Dermis microvascular lymphatic vessel endothelial cell (primary cell): ENCODE results near the gene NME2. TPM values are rescaled to one million over a fixed set of nuclear protein-coding genes. Genes with fewer than 3 reads are reported as not detected.
"Not testable (repeated sequence)": the region's sequence is repeated elsewhere in the genome, so short reads cannot be mapped to it uniquely, and the experiment has no call there.

Experiments
- DNase-seq, 2 donors: peaks; one replicate each; pipeline versions ENCODE4 v3.0.0 to v3.0.0-alpha.2; 2010; ENCODE audit warnings: low read depth in 2 of 2
- total RNA-seq: library from RNA; depleted of rRNA; stranded (reverse); fragments of >200 nt; gene quantifications from 2 replicates; pipeline ENCODE4 v1.2.1, GENCODE V29; 2014

The NME2 gene
- 526 and 711 TPM in 2 replicates for total RNA-seq

- DNase-seq, result peak; percentile 50 to 86
These were observed at the start of gene NME2 for GRCh38 chr17:51166198-51166986. TSS of gene NME2 (plus strand) at chr17:51166411. CDS start at chr17:51166831, 420 bp downstream.

GRCh38 chr17:51118330-51119195 is 47.6 kb upstream of the NME2 start:
- DNase-seq, result peak; percentile 63

GRCh38 chr17:51119415-51120356 is 46.5 kb upstream of the NME2 start:
- DNase-seq, result peak in 1 of 2 donors; percentile 67

- peak in 1 of 2 donors; percentile 48 for DNase-seq
These were observed 45.9 kb upstream of the NME2 start for GRCh38 chr17:51120357-51120738.

GRCh38 chr17:51120739-51121619 is 45.2 kb upstream of the NME2 start, which contains the start of gene SPAG9:
TSS of gene SPAG9 (minus strand) at chr17:51120868. CDS start at chr17:51120656, 212 bp downstream.
- DNase-seq, result peak; percentile 89 to 98

GRCh38 chr17:51121620-51122472 is 44.4 kb upstream of the NME2 start:
- DNase-seq, result peak; percentile 91 to 98

- DNase-seq, result not testable (repeated sequence)
These were observed 43.6 kb upstream of the NME2 start for GRCh38 chr17:51122473-51123115.

- no peak for DNase-seq
These were observed 41.3 kb upstream of the NME2 start for GRCh38 chr17:51124640-51125503.

- no peak for DNase-seq
These were observed 38.1 kb upstream of the NME2 start for GRCh38 chr17:51128076-51128475.

GRCh38 chr17:51132964-51133319 is 33.3 kb upstream of the NME2 start:
- DNase-seq, result peak; percentile 92 to 96

GRCh38 chr17:51133365-51133764 is 32.8 kb upstream of the NME2 start:
- DNase-seq, result no peak

GRCh38 chr17:51135956-51136355 is 30.3 kb upstream of the NME2 start:
- DNase-seq, result no peak

- no peak for DNase-seq
These were observed 23.6 kb upstream of the NME2 start for GRCh38 chr17:51142597-51142996.

- no peak for DNase-seq
These were observed 21.8 kb upstream of the NME2 start for GRCh38 chr17:51144266-51145022.

- DNase-seq, result no peak
These were observed 18.6 kb upstream of the NME2 start for GRCh38 chr17:51147650-51148049.

- no peak for DNase-seq
These were observed 17.0 kb upstream of the NME2 start for GRCh38 chr17:51149163-51149562.

GRCh38 chr17:51150932-51151331 is 15.3 kb upstream of the NME2 start:
- no peak for DNase-seq
